HG03103 (cell line): Measurements from ENCODE around the gene ACSS3.
A peak's percentile ranks its signal among the peaks of the same experiment; 100 is the strongest.
"Not testable (repeated sequence)": the region's sequence is repeated elsewhere in the genome, so short reads cannot be mapped to it uniquely, and the experiment has no call there.

Source experiments
- ATAC-seq: cut with Tn5 transposase; IDR thresholded peaks from one replicate; pipeline ENCODE4 v1.9.1; 2021; ENCODE audit warnings: low read depth; ENCODE audit not compliant: unreplicated experiment

Gene ACSS3

DNA sequence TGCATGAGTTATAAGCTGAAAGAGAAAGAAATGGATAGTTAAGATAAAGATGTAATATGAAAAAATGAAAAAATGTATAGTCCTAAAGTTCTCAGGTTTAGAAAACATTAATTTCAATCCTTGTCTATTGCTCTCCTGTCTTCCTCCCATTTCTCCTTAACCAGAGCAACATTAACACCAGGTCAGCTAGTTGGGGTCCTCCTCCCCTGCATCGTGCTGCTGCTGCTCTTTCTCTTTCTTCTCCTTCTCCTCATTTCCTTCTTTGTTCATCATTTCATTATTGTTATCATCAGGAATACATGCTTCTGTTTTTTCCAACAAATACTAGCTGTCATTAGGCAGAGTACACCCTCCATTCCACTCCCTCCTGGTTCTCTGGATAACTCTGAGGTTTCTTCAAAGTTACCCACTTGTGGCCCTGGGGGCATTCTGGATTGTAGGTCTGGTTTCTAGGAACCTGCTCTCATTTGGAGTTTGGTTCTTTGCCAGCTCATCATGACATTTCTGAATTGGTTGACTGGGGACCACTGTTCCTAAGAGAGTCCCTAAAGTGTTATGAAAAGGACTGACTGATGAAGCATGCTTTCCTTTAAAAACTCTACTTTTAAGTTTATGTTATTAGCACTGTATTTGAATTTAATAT lies 17.0 kb downstream of the ACSS3 start:
- ATAC-seq: no peak

DNA sequence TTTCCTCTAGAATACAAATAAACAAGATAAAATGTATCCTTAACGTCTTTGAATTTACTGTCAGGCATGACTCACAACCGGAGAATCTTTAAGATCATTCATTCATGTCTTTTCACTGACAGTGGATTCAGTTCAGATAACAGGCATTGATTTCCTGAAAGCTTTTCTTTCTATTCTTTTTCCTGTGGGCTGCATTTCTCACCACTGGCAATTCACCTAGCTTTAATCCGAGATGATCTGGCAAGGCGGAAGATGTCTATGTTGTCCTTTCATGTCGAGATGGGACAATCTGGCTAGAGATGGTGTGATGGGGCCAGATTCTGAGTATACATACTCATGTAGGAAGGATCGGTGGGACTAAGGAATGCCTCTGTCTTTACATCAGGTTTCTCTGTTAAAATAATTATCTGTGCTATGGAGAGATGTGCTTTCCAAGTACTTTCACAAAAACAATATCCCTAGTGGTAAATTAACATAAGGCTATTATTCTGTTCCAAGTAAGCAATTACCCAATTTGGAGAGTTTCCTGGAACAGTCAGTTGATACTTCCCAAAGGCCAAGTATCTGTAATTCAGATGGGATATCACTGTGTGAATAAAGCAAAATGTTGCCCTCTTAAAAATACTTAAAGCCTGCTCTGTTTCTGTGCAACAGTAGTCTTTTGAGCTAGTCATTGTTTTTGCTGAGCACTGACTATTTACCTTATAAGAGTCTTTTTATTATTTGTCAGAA lies 17.8 kb downstream of the ACSS3 start:
- ATAC-seq: no peak

DNA sequence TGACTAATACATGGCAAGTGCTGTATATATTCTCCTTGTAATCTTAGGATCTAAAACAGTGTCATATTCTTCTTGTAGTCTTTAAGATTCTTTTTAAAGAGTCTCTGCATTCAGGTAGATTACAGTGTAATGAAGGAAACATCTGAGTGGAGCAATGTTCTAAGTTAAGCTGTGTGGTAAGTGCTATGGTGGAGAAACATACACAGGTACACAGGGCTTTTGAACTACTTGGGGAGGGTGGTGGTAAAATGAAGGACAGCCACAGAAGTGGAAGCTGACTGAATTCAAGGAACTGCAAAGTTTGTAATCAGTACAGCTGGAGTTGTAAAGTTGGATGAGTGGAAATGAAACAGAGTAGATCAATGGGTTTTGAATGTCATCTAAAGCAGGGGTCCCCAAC lies 27.8 kb downstream of the ACSS3 start:
- no peak for ATAC-seq

DNA sequence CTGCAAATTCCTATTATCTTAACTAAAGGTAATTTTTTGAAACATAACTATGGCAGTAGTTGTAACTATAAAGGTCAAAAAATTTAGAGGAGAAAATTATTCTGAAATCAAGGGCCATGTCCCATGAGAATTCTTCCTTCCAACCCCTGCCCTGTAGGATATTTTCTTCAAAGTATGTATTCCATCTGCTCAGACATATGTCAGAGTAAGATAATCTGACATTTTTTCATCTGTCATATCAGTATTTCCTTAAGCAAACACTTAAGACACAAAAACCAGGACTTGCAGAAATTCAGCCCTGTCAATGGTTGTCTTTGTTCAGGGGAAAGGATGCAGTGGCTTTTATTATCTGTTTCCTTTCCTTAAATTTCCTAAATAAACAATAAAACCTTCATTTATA lies 36.3 kb downstream of the ACSS3 start:
- ATAC-seq: no peak

- not testable (repeated sequence) for ATAC-seq
Observed at GRCh38 chr12:81119069-81119468, 41.2 kb downstream of the ACSS3 start.

DNA sequence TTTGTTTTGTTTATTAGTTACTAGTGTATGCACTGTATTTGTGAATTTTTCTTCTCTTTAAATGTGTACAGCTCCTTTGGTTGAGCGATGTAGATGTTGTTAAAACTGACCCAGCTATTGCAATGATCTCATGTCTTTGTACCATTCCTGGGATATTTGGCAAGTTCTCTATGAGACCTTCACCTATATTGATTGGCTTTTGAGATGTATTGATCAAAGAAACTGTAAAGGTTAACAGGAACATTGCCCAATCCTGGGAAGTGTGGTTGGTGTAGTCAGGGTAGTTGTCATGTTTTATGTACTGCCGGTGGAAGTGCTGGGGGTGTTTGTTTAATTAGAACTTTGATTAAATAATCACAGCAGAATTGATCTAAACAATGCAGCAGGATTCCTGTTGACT lies 43.1 kb downstream of the ACSS3 start:
- ATAC-seq: no peak

DNA sequence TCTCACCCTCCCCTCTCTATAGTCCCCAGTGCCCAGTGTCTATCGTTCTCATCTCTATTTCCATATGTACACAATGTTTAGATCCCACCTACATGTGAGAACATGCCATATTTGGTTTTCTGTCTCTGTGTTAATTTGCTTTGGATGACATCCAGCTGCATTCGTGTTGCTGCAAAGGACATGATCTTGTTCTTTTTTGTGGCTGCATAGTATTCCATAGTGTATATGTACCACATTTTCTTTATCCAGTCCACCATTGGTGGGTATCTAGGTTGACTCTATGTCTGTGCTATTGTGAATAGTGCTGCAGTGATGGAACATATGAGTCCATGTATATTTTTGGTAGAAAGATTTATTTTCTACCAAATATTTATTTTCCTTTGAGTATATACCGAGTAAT lies 45.7 kb downstream of the ACSS3 start:
- ATAC-seq: no peak

DNA sequence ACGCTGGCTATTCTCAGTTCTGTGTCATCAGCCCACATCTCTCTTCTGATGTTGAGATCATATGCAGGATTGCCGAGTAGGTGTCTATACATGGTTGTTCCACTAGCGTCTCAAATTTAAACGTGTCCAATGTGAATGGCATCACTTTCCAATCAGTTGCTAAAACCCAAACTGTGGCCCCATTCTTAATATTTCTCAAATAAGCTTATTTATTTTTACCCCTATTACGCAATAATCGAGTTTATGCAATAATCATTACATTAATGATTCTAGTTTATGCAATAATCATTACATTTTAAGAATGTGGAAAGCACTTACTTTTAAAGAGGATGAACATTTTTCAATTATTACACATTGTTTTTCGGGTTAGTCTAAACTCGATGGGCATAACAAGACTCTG lies 47.8 kb downstream of the ACSS3 start:
- no peak for ATAC-seq

- ATAC-seq: peak; percentile 99
Observed at GRCh38 chr12:81128930-81129554, 51.2 kb downstream of the ACSS3 start.

- ATAC-seq: no peak
Observed at GRCh38 chr12:81136519-81136918, 58.6 kb downstream of the ACSS3 start.

- ATAC-seq: no peak
Observed at GRCh38 chr12:81137801-81138200, 59.9 kb downstream of the ACSS3 start.

GRCh38 chr12:81141217-81141616 lies 63.3 kb downstream of the ACSS3 start:
- ATAC-seq: no peak

DNA sequence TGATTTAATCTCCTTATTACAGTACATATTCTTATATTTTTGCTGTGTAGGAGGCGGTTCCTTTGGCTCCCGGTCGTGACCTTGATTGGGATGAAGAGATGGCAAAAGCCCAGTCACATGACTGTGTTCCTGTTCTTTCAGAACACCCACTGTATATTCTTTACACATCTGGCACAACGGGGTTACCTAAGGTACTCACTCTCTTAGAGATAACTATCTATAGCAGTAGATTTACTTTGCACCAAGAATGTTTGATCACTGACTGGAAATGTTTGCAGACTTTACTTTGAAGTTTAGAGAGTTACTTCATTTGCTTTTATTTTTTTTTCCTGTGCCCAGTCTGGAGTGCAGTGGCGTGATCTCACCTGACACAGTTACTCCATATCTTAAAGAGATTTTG lies 65.2 kb downstream of the ACSS3 start:
- no peak for ATAC-seq

DNA sequence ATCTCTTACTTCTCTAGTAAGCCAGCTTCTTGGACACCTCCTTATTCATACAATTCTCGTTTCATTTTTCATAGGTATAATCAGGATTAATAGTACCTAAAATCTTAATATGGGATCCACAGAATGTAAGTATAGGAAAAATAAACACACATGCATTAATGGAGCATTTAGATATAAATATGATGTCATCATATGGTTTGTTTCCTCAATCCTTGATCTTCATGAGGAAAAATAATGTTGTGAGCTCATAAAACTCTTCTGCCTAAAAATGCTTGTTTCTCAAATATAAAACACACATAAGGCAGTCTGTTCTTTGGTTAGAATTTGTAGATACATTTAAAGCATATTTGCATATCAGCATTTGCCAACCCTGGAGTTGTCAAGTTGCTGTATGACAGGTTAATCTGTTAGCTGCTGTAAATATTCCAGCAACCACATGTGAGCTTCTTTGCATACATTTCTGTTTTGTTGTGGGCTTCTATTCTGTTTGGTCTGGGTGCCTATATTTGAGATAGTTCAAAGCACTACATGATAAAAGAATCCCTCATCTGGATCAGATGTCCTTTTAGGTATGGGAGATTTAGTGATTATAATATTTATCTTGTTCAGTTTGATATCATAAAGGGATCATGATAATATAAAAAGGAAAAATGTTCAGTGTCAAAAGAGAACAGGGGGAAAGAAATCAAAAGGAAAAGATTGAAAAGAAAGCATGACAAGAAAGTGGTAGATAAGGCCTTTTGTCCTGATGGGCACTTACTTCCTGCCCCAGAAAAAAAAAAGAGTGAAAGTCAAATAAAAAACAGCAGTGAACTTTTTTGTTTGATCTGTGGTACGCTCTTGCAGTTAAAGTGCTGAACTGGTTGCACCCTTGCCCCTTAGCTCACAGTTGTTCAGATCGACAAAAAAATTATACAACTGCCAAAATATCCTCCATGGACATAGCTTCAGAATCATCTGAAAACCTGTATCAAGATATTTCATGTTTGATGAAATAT lies 68.6 kb downstream of the ACSS3 start:
- no peak for ATAC-seq

DNA sequence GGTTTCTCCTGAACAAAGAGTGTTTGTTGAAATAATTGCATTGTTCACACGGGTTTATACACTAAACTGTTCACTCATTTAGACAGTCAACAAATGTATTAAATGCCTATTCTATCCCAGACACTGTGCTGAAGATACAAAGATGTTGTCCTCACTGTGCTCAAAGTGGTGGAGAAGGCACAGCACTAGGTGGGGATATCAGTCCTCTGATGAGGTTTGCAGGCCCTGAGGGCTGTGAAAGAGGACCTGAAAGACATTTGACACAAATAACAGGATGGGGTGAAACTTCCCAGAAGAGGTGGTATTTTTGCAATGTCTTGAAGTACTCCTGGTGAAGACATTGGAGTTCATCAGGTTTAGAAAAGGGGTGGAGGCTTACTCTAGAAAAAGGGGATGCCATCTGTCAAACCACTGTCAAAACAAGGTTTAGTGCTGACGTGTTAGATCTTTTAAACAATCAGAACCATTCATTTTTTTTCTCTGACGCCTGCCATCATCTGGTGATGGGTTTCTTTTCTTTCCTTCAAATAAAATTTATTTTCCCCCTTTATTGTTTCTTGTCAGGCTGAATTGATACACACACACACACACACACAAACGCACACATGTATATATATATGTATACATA lies 69.5 kb downstream of the ACSS3 start:
- no peak for ATAC-seq

GRCh38 chr12:81150382-81150781 lies 72.5 kb downstream of the ACSS3 start:
- no peak for ATAC-seq

DNA sequence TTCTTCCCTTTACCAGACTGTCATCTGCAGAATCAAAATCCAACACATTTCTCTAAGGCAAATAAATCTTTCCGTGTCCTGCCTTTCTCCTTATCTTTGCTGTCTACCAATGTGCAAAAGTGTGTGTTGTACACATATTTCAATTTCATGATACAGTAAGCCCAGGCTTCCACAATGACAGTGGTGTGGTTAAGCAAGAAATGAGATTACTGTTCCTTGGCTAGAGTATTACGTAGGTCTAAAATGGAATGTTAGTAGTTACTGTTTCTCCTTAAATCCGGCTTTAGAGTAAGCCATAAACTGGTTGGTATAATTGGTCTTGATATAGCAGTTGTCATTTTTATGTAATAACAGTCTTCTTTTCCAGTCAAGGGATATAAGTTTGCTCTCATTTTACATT lies 82.0 kb downstream of the ACSS3 start:
- no peak for ATAC-seq

DNA sequence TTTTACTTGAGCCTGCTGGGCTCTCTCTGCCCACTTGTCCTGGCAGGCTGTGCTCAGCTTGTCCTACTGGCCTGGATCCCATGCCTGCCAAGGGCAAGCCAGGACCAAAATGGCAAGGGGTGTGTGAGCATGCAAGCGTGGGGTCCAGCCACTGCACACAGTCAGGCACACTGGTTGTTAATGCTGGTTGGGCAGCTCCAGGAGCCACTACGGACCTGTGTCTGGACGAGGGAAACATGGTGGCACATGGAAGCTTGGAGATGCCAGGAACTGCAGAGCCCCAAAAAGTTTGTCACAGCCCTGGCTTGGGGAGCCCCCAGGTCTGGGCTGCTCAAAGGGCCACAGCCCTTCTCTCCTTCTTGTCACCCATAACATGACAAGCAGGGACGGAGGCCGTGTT lies 83.8 kb downstream of the ACSS3 start:
- ATAC-seq: no peak

GRCh38 chr12:81162391-81163136 lies 84.7 kb downstream of the ACSS3 start:
- no peak for ATAC-seq

DNA sequence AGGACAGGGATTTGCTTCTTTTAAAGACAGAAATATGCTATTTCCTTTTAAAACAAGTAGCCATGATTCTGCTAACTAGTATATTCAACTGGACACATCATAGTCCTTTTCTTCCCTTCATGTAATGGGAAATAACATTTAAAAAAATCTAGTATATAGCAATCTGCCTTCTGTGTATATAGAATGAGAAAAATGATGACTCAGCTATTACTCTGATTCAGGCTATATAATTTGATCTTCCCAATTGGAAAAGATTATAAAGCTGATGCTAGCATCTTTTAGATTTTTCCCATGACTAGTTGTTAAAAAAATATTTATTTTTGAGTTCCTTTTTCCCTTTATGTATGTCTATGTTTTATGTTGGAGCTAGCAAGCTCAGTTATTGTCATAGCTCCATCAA lies 86.9 kb downstream of the ACSS3 start:
- no peak for ATAC-seq
